Stomach (tissue), 4 donors: ENCODE data around the gene CPZ.

Experiments used
- CTCF ChIP-seq, 7 experiments: fragments of 450-650 bp in 4 of 7; fragments of 200-600 bp in 3 of 7; sonication (generic) in 3 of 7; IDR thresholded peaks; one replicate each; pipeline ENCODE4 v1.5.1; 2016 to 2019; ENCODE audit warnings: antibody characterized with exemption in 7 of 7, control low read depth in 2 of 7, mild to moderate bottlenecking in 1 of 7
- EP300 ChIP-seq: sonication (generic); formaldehyde crosslinking; IDR thresholded peaks from one replicate; pipeline ENCODE4 v1.6.1; 2017; ENCODE audit warnings: antibody characterized with exemption
- POLR2A ChIP-seq, 4 donors: fragments of 450-650 bp; IDR thresholded peaks; one replicate each; pipeline ENCODE4 v1.6.1; 2016; ENCODE audit warnings: antibody characterized with exemption in 4 of 4, control low read depth in 2 of 4, mild to moderate bottlenecking in 1 of 4, moderate library complexity in 1 of 4
- POLR2AphosphoS5 ChIP-seq, 3 donors: sonication (generic); formaldehyde crosslinking; IDR thresholded peaks; one replicate each; pipeline ENCODE4 v1.6.1; 2016; ENCODE audit warnings: antibody characterized with exemption in 3 of 3

DNA sequence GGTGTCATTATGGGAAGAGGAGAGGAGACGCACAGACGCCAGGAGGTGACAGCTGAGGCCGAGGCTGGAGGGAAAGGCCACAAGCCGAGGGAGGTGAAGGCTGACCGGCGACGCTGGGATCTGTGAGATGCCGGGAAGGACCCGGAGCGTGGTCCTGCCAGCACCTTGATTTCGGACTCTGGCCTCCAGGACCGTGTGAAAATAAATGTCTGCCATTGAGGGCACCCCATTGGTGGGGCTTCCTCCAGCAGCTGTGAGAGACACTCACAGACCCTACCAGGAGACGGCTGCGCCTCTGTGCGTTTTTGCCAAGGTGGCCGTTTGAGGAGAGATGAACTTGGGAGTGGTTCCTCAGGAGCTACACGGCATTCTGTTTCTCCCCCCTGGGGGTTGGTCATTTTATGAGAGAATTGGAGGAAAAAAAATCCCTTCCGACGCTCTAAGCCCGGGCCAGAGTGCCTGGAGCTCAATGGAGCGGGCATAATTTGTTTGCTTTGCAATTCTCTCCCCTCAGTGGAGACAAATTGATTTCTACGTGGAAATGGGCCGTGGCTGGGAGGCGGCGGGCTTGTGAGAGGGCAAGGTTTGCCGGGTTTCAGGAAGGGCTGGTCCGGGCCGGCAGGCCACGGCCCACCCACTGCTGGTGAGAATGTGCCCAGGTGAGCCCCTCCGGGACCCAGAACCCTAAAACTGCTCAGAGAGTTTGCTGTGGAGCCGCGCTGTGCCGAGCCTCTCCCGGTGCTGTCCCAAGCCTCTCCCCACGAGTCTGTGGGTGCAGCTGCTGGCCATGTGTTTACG lies 53.9 kb downstream of the CPZ start:
- TF ChIP-seq CTCF (IDR thresholded peaks at IDR 0.05) = no peak
- no peak for TF ChIP-seq EP300
- TF ChIP-seq POLR2A (IDR thresholded peaks at IDR 0.05) = no peak
- TF ChIP-seq POLR2AphosphoS5 (IDR thresholded peaks at IDR 0.05) = no peak
